Right lobe of liver (tissue), 6 donors: ENCODE measurements around the gene AAK1. TPM values are rescaled to one million over a fixed set of nuclear protein-coding genes. Genes with fewer than 3 reads are reported as not detected.
"Not testable (repeated sequence)": the region's sequence is repeated elsewhere in the genome, so short reads cannot be mapped to it uniquely, and the experiment has no call there.

Experiments
- ATAC-seq, 4 donors: fragments of 200-7000 bp; cut with Tn5 transposase; one replicate each; pipeline ENCODE4 v1.9.1; 2020; ENCODE audit warnings: mild to moderate bottlenecking in 4 of 4, moderate library complexity in 4 of 4
- DNase-seq, 3 donors: peaks; one replicate each; pipeline ENCODE4 v3.0.0-alpha.2; 2020
- H3K27ac ChIP-seq, 3 donors: fragments of 200-600 bp; one replicate each; pipeline ENCODE4 v1.8.0; 2022
- H3K27me3 ChIP-seq, 2 donors: fragments of 200-600 bp; one replicate each; pipeline ENCODE4 v1.8.0; 2022
- H3K36me3 ChIP-seq, 4 donors: fragments of 200-600 bp; sonication (generic) in 1 of 4; one replicate each; pipeline versions ENCODE4 v1.5.1 to v1.8.0; 2017 to 2022; ENCODE audit warnings: control low read depth in 1 of 4
- H3K4me1 ChIP-seq, 4 donors: fragments of 200-600 bp; sonication (generic) in 1 of 4; one replicate each; pipeline versions ENCODE4 v1.5.1 to v1.8.0; 2017 to 2022; ENCODE audit warnings: control low read depth in 1 of 4
- H3K4me3 ChIP-seq, 3 donors: fragments of 200-600 bp; one replicate each; pipeline ENCODE4 v1.8.0; 2022
- H3K9me3 ChIP-seq, 4 donors: fragments of 200-600 bp; sonication (generic) in 1 of 4; one replicate each; pipeline versions ENCODE4 v1.5.1 to v1.8.0; 2017 to 2022; ENCODE audit warnings: control low read depth in 1 of 4
- CTCF ChIP-seq, 4 donors: fragments of 200-600 bp in 3 of 4; fragments of 450-650 bp in 1 of 4; IDR thresholded peaks; one replicate each; pipeline versions ENCODE4 v1.5.1 to v1.8.0; 2016 to 2022; ENCODE audit warnings: antibody characterized with exemption in 4 of 4, mild to moderate bottlenecking in 2 of 4
- POLR2A ChIP-seq: fragments of 450-650 bp; IDR thresholded peaks from one replicate; pipeline ENCODE4 v1.6.1; 2017; ENCODE audit warnings: antibody characterized with exemption, mild to moderate bottlenecking
- WGBS: methylation state at CpG from one replicate; pipeline ENCODE4 v1.1.6; 2018; ENCODE audit warnings: low coverage, low lambda C conversion rate; ENCODE audit not compliant: insufficient coverage; ENCODE audit errors: missing lambda C conversion rate; 5-methylcytosine and 5-hydroxymethylcytosine counted together
- intact Hi-C, 2 donors: fragments of 100-400 bp; cut with DNase I; formaldehyde crosslinking; loops; one replicate each; pipeline versions ENCODE4 v1.11.2 to v1.14.1; 2022
- total RNA-seq, 6 experiments: library from RNA; depleted of rRNA in 2 of 6; stranded (reverse); fragments of >200 nt in 2 of 6; fragmentation: NEBNext Ultra II Directional in 3 of 6; extraction: Animal tissue kit (Norgen Biotek cat#: 25700) in 3 of 6; gene quantifications; one replicate each; pipeline versions ENCODE4 v1.1.0 to v1.2.4, GENCODE V29; 2016 to 2023
- donor health status: DM: no; HTN: yes; CAD: no.
- donor health status: DM: no; HTN: no; CAD: no.
- donor health status: DM: no; HTN: no; CAD: no.
- donor health status: DM: no; HTN: yes; CAD: no.
- donor health status: DM: no; HTN: yes; CAD: no.

AAK1 gene
- total RNA-seq, 6 experiments from 2014 or later: 12.7 to 30.5 (median 20.5) TPM

GRCh38 chr2:69578198-69578540 lies 65.4 kb downstream of the AAK1 start:
- no peak overlapping the region for H3K27ac ChIP-seq
- H3K36me3 ChIP-seq: no peaks in the 10 kb centered on the region
- H3K9me3 ChIP-seq: no peaks in the 10 kb centered on the region
- TF ChIP-seq POLR2A (no peak), CTCF (IDR thresholded peaks at IDR 0.05) (no peak)
- H3K27me3 ChIP-seq: no peaks in the 10 kb centered on the region
- WGBS: 88% methylated on average over 2 of the region's 2 CpGs
- H3K4me3 ChIP-seq: no peak overlapping the region
- intact Hi-C loops: no loop called here
- ATAC-seq (no peak), DNase-seq (no peak)
- H3K4me1 ChIP-seq: peaks cover 0 to 17% (median 4%) of the 10 kb centered on the region in 4 donors

GRCh38 chr2:69577467-69578197 lies 65.9 kb downstream of the AAK1 start:
- TF ChIP-seq CTCF (IDR thresholded peaks at IDR 0.05) (no peak), POLR2A (no peak)
- Histone ChIP-seq H3K27ac (no peak overlapping the region), H3K4me3 (no peak overlapping the region), H3K27me3 (no peaks in the 10 kb centered on the region), H3K36me3 (no peaks in the 10 kb centered on the region), H3K9me3 (no peaks in the 10 kb centered on the region), H3K4me1 (peaks cover 0 to 12% (median 1%) of the 10 kb centered on the region in 4 donors)
- WGBS: 78% methylated on average over 5 of the region's 5 CpGs
- ATAC-seq: no peak
- intact Hi-C loops: no loop called here
- no peak for DNase-seq

- Histone ChIP-seq H3K36me3 (no peaks in the 10 kb centered on the region), H3K4me1 (peaks cover 0 to 6% (median under 1%) of the 10 kb centered on the region in 4 donors), H3K27ac (no peak overlapping the region), H3K9me3 (no peaks in the 10 kb centered on the region), H3K4me3 (no peak overlapping the region), H3K27me3 (no peaks in the 10 kb centered on the region)
- 90% methylated on average over 5 of the region's 5 CpGs for WGBS
- ATAC-seq: no peak
- no peak for DNase-seq
- no peak for TF ChIP-seq CTCF (IDR thresholded peaks at IDR 0.05)
- intact Hi-C loops: no loop called here
These were observed 66.7 kb downstream of the AAK1 start for GRCh38 chr2:69576880-69577279.

GRCh38 chr2:69575926-69576325 lies 67.6 kb downstream of the AAK1 start:
- TF ChIP-seq CTCF (IDR thresholded peaks at IDR 0.05) (no peak), POLR2A (no peak)
- WGBS: 77% methylated on average over 1 of the region's 1 CpG
- intact Hi-C loops: no loop called here

GRCh38 chr2:69575371-69575770 lies 68.2 kb downstream of the AAK1 start:
- intact Hi-C loops, H3K36me3 ChIP-seq, H3K27ac ChIP-seq, H3K4me1 ChIP-seq, H3K9me3 ChIP-seq, H3K4me3 ChIP-seq, H3K27me3 ChIP-seq, ATAC-seq, DNase-seq: not testable (repeated sequence)
- WGBS: 90% methylated on average over 13 of the region's 13 CpGs

More at GRCh38 chr2:69575926-69576325, 67.6 kb downstream of the AAK1 start:
- Histone ChIP-seq H3K36me3 (no peaks in the 10 kb centered on the region), H3K9me3 (no peaks in the 10 kb centered on the region), H3K4me1 (peaks cover 0 to 2% (median under 1%) of the 10 kb centered on the region in 4 donors), H3K27ac (no peak overlapping the region), H3K27me3 (no peaks in the 10 kb centered on the region), H3K4me3 (no peak overlapping the region)
- DNase-seq: no peak
- no peak for ATAC-seq
